GM18519 (cell line): ENCODE data around the gene FILIP1.

Experiments
- ATAC-seq: cut with Tn5 transposase; IDR thresholded peaks from one replicate; pipeline ENCODE4 v1.9.1; 2021; ENCODE audit warnings: mild to moderate bottlenecking, moderate library complexity; ENCODE audit not compliant: unreplicated experiment, low FRiP score

Gene FILIP1

GRCh38 chr6:75494290-75494689, 690 bp upstream of the FILIP1 start:
- ATAC-seq = no peak

- ATAC-seq = peak; percentile 33
These were observed 1.0 kb downstream of the FILIP1 start for GRCh38 chr6:75492386-75493153.

- ATAC-seq = no peak
These were observed 2.3 kb downstream of the FILIP1 start for GRCh38 chr6:75491291-75491690.

GRCh38 chr6:75490706-75491105, 2.9 kb downstream of the FILIP1 start:
- ATAC-seq = no peak

GRCh38 chr6:75489025-75489424, 4.6 kb downstream of the FILIP1 start:
- no peak for ATAC-seq

- no peak for ATAC-seq
These were observed 5.6 kb downstream of the FILIP1 start for GRCh38 chr6:75488033-75488432.

GRCh38 chr6:75486850-75487518, 6.6 kb downstream of the FILIP1 start:
- no peak for ATAC-seq

GRCh38 chr6:75484535-75484934, 9.1 kb downstream of the FILIP1 start:
- no peak for ATAC-seq

- no peak for ATAC-seq
These were observed 10.3 kb downstream of the FILIP1 start for GRCh38 chr6:75483136-75483952.

GRCh38 chr6:75481936-75482593, 11.5 kb downstream of the FILIP1 start:
- no peak for ATAC-seq

- ATAC-seq = no peak
These were observed 12.2 kb downstream of the FILIP1 start for GRCh38 chr6:75481394-75481793.

GRCh38 chr6:75480425-75480824, 13.2 kb downstream of the FILIP1 start:
- no peak for ATAC-seq

- no peak for ATAC-seq
These were observed 13.9 kb downstream of the FILIP1 start for GRCh38 chr6:75479712-75480111.

- no peak for ATAC-seq
These were observed 14.7 kb downstream of the FILIP1 start for GRCh38 chr6:75478929-75479328.

GRCh38 chr6:75472885-75473284, 20.7 kb downstream of the FILIP1 start:
- ATAC-seq = peak; percentile 83

- no peak for ATAC-seq
These were observed 25.6 kb downstream of the FILIP1 start for GRCh38 chr6:75467966-75468365.

GRCh38 chr6:75467284-75467683, 26.3 kb downstream of the FILIP1 start:
- no peak for ATAC-seq

GRCh38 chr6:75466636-75467035, 27.0 kb downstream of the FILIP1 start:
- no peak for ATAC-seq

- no peak for ATAC-seq
These were observed 29.7 kb downstream of the FILIP1 start for GRCh38 chr6:75463908-75464307.

GRCh38 chr6:75463061-75463460, 30.5 kb downstream of the FILIP1 start:
- no peak for ATAC-seq

- no peak for ATAC-seq
These were observed 32.9 kb downstream of the FILIP1 start for GRCh38 chr6:75460681-75461080.
